ENCODE measurements around the gene RNASEH2C. TPM values are rescaled to one million over a fixed set of nuclear protein-coding genes. Genes with fewer than 3 reads are reported as not detected.
A peak's percentile ranks its signal among the peaks of the same experiment; 100 is the strongest.

Gene RNASEH2C
- polyA plus RNA-seq, 1 experiment: 14.2 TPM

DNA sequence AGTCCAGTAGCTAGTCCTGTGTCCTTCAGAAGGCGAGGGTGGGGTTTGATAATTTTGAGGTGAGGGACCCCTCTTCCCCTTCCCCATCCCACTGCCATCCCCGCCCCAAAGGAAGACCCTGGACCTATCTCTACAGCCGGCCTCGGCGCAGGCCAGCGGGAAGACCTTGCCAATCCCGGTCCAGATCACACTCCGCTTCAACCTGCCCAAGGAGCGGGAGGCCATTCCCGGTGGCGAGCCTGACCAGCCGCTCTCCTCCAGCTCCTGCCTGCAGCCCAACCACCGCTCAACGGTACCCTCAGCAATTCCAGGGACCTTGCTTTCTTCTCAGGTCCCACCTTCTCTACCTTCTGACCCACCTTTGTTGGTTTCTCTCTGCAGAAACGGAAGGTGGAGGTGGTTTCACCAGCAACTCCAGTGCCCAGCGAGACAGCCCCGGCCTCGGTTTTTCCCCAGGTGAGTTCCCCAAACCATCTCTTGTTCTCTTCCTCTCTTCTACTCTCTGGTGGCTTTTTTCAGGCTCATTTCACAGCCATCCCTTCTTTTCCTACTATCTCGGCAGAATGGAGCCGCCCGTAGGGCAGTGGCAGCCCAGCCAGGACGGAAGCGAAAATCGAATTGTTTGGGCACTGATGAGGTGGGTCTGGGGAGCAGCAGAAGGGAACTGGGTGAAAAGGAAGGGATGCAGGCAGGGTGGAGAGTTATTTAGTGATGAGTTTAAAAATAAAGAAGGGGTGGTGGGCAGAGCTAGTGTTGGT is 7.2 kb downstream of the RNASEH2C start:
- DNase-seq (ENCODE audit: low read depth, low spot score): no peak
- H3K27me3 ChIP-seq (ENCODE audit: control insufficient read depth, insufficient read depth, low read length): no peaks in the 10 kb centered on the region
- POLR2A ChIA-PET: no interaction called here
- TF ChIP-seq, protein P1, sequence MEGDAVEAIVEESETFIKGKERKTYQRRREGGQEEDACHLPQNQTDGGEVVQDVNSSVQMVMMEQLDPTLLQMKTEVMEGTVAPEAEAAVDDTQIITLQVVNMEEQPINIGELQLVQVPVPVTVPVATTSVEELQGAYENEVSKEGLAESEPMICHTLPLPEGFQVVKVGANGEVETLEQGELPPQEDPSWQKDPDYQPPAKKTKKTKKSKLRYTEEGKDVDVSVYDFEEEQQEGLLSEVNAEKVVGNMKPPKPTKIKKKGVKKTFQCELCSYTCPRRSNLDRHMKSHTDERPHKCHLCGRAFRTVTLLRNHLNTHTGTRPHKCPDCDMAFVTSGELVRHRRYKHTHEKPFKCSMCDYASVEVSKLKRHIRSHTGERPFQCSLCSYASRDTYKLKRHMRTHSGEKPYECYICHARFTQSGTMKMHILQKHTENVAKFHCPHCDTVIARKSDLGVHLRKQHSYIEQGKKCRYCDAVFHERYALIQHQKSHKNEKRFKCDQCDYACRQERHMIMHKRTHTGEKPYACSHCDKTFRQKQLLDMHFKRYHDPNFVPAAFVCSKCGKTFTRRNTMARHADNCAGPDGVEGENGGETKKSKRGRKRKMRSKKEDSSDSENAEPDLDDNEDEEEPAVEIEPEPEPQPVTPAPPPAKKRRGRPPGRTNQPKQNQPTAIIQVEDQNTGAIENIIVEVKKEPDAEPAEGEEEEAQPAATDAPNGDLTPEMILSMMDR (IDR thresholded peaks at IDR 0.05; ENCODE audit: low read depth, low read length): no peak
- peak overlapping the region; percentile 84 for H3K4me3 ChIP-seq (ENCODE audit: low read depth, low read length)
- no peak overlapping the region for H3K27ac ChIP-seq (ENCODE audit: low read depth, low read length)
- no peaks in the 10 kb centered on the region for H3K9me3 ChIP-seq (ENCODE audit: control insufficient read depth, insufficient read depth, low read length)
- CTCF ChIA-PET: interaction anchor here (2.3 to 4.5 kb wide), 2 partner anchors 13 to 104 kb away, joined by 6 to 59 read pairs; no protein-coding TSS in a partner anchor

DNA sequence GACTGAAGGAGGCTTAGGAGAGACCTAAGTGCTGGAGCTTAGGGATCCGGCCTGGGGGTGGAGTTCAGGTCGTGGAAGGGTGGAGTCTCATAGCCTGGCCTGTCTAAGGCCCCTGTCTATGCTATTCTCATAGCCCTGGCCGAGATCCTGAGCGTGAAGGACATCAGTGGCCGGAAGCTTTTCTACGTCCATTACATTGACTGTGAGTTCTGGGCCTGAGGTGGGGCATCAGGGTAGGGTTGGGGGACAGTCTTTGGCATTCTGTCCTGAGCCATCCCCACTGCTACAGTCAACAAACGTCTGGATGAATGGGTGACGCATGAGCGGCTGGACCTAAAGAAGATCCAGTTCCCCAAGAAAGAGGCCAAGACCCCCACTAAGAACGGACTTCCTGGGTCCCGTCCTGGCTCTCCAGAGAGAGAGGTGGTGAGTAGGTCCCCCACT is 7.9 kb downstream of the RNASEH2C start:
- TF ChIP-seq, protein P1 (IDR thresholded peaks at IDR 0.05; ENCODE audit: low read depth, low read length): no peak
- CTCF ChIA-PET: interaction anchor here (0.8 to 4.5 kb wide), 10 partner anchors 8 to 275 kb away, joined by 3 to 59 read pairs (median 5); partner anchors contain the start of genes AP5B1 and RNASEH2C

DNA sequence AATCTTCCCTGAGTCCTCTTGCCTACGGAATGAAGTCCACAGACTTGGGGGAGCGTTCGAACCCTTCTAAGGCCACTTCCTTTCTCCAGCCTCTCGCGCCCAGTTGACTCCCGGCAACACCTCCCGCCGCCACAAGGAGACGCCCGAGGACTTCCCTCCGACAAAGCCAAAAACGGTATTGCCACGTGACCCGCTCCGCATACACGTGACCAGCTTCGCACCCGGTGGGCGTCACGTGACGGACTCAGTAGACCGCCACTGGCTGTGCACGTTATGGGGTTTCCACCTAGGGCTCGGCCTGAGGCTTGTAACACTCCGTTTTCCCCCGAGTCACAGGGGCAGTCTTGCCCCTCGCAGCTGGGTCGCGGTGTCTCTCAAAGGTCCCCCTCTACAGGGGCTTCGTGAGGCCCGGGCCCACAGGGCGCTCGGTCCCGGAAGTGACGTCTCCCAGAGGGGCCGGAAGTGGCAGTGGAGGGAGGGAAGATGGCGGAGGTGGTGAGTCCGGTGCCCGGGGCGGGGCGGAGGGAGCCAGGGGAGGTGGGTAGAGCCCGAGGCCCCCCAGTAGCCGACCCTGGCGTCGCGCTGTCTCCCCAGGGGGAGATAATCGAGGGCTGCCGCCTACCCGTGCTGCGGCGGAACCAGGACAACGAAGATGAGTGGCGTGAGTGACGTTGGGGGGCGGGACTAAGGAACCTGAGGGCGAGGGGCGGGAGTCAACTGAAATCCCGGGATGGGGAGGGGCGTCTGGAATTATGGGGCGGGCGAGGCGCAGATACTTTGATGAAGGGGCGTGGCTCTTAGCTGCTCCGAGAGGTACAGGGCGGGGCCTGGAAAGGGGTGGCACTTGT is 8.6 kb downstream of the RNASEH2C start, which contains the start of gene KAT5:
KAT5 (plus strand) TSS at position 468 of the 848 bp plus-strand sequence; CDS start at position 484, 16 bp downstream.
- ChIA-PET CTCF (interaction anchor here (0.6 to 4.5 kb wide), 30 partner anchors 8 to 333 kb away, joined by 3 to 59 read pairs (median 5); partner anchors contain the start of genes AP5B1, FIBP, MUS81 and RELA), POLR2A (interaction anchor here (0.6 to 2.0 kb wide), 21 partner anchors 9 to 290 kb away, joined by 3 to 19 read pairs (median 4); partner anchors contain the start of genes AP5B1, BANF1, CCDC85B and CFL1)
- peak within 1 kb of the TSS; percentile 84 for H3K4me3 ChIP-seq (ENCODE audit: low read depth, low read length)
- peak within 1 kb of the TSS; percentile 99 for H3K27ac ChIP-seq (ENCODE audit: low read depth, low read length)
- peak; percentile 96 for DNase-seq (ENCODE audit: low read depth, low spot score)
- H3K27me3 ChIP-seq (ENCODE audit: control insufficient read depth, insufficient read depth, low read length): peaks cover 5% of the 10 kb centered on the region
- H3K9me3 ChIP-seq (ENCODE audit: control insufficient read depth, insufficient read depth, low read length): no peaks in the 10 kb centered on the region
- TF ChIP-seq, protein P1 (IDR thresholded peaks at IDR 0.05; ENCODE audit: low read depth, low read length): peak; percentile 98

More for the DNA sequence above, 7.9 kb downstream of the RNASEH2C start:
- DNase-seq (ENCODE audit: low read depth, low spot score): no peak
- POLR2A ChIA-PET: interaction anchor here (0.7 to 2.0 kb wide), 13 partner anchors 8 to 205 kb away, joined by 3 to 19 read pairs (median 5); partner anchors contain the start of genes AP5B1, CCDC85B, CFL1 and PCNX3
- Histone ChIP-seq H3K4me3 (ENCODE audit: low read depth, low read length) (peak overlapping the region; percentile 84), H3K9me3 (ENCODE audit: control insufficient read depth, insufficient read depth, low read length) (no peaks in the 10 kb centered on the region), H3K27me3 (ENCODE audit: control insufficient read depth, insufficient read depth, low read length) (peaks cover under 1% of the 10 kb centered on the region), H3K27ac (ENCODE audit: low read depth, low read length) (no peak overlapping the region)

DNA sequence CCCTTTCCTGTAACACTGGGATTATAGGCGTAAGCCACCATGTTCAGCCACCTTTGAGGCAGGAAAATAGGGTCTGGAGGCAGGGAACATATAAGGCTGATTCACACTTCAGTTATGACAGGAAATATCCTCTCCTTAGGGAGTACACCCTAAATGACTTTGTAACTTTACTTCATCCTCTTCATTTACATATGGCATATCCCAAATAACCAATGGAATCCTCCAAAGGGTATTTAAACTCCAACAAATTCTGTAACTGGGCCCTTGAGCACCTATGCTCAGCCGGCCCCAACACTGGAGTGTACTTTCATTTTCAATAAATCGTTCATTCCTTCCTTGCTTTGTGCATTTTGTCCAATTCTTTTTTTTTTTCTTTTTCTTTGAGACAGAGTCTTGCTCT is 10.2 kb downstream of the RNASEH2C start:
- Histone ChIP-seq H3K27ac (ENCODE audit: low read depth, low read length) (no peak overlapping the region), H3K4me3 (ENCODE audit: low read depth, low read length) (no peak overlapping the region), H3K27me3 (ENCODE audit: control insufficient read depth, insufficient read depth, low read length) (peaks cover 6% of the 10 kb centered on the region), H3K9me3 (ENCODE audit: control insufficient read depth, insufficient read depth, low read length) (no peaks in the 10 kb centered on the region)
- ChIA-PET POLR2A (no interaction called here), CTCF (interaction anchor here (1.8 to 4.5 kb wide), 2 partner anchors 107 to 312 kb away, joined by 4 to 59 read pairs; no protein-coding TSS in a partner anchor)
- TF ChIP-seq, protein P1 (IDR thresholded peaks at IDR 0.05; ENCODE audit: low read depth, low read length): no peak
- DNase-seq (ENCODE audit: low read depth, low spot score): no peak
